Loucy (cell line): Measurements from ENCODE around the gene FBXL14.

Experiments
- EZH2phosphoT487 ChIP-seq: fragments of 200-600 bp; IDR thresholded peaks from 2 replicates; pipeline ENCODE4 v1.6.1; 2018; ENCODE audit warnings: antibody characterized with exemption, mild to moderate bottlenecking, moderate library complexity, borderline replicate concordance
- TF ChIP-seq, protein P1 (sequence below): fragments of 200-600 bp; sonication (generic); conservative IDR thresholded peaks from 2 replicates; pipeline ENCODE4 v1.5.1; 2014; ENCODE audit warnings: mild to moderate bottlenecking, antibody characterized with exemption, low read length

DNA sequence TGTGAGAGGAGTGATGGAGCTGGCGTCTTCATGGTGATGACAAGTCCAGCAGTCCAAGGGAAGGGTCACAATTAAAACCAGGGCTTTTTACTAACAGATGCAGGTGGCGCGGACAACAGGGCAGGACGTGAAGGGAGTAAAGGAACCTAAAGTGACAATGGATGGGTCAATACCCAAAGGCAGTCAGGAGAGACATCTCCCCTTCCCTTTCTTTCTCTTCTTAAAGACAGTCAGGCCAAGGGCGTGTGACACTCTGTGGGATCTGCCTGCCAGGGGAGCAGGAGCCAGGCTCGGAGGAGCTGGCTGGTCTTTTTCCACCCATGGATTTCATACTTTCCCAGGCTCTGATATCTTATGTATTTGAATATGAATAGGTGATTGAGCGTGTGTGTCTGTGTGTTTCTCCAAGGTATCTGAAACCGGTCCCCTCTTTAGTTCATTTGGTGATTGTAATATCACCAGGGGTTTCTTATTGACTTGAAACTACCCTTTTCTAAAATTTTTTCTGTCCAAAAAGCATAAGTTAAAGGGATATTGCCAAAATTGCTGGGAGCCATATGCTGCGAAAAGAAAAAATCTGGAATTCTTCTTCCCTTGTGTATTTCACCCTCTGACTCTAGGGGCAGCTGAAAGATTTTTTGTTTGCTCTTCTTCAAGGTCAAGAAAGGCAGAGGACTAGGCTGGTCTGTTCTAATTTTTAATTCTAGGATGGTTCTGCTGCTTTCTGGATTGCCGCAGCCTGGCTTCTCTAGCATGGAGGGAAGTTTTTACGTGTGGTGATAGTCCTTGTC, 61.8 kb downstream of the FBXL14 start:
- TF ChIP-seq, protein P1, sequence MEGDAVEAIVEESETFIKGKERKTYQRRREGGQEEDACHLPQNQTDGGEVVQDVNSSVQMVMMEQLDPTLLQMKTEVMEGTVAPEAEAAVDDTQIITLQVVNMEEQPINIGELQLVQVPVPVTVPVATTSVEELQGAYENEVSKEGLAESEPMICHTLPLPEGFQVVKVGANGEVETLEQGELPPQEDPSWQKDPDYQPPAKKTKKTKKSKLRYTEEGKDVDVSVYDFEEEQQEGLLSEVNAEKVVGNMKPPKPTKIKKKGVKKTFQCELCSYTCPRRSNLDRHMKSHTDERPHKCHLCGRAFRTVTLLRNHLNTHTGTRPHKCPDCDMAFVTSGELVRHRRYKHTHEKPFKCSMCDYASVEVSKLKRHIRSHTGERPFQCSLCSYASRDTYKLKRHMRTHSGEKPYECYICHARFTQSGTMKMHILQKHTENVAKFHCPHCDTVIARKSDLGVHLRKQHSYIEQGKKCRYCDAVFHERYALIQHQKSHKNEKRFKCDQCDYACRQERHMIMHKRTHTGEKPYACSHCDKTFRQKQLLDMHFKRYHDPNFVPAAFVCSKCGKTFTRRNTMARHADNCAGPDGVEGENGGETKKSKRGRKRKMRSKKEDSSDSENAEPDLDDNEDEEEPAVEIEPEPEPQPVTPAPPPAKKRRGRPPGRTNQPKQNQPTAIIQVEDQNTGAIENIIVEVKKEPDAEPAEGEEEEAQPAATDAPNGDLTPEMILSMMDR = no peak
- no peak for TF ChIP-seq EZH2phosphoT487
